22Rv1 (cell line): ENCODE results near the gene MAP2K7.

Experiments
- CTCF ChIP-seq: fragments of 450-650 bp; IDR thresholded peaks from 2 replicates; pipeline ENCODE4 v1.5.1; 2017; ENCODE audit warnings: mild to moderate bottlenecking
- ZFX ChIP-seq: fragments of 450-650 bp; IDR thresholded peaks from 2 replicates; pipeline ENCODE4 v1.6.1; 2017; ENCODE audit warnings: antibody characterized with exemption, borderline replicate concordance

- TF ChIP-seq CTCF (no peak), ZFX (no peak)
Observed at GRCh38 chr19:7924241-7924640, 20.6 kb downstream of the MAP2K7 start.
